Measurements from ENCODE around the gene TEX38.
"Not testable (repeated sequence)": the region's sequence is repeated elsewhere in the genome, so short reads cannot be mapped to it uniquely, and the experiment has no call there.

Gene TEX38

GRCh38 chr1:46645815-46646214 lies 25.8 kb upstream of the TEX38 start:
- TF ChIP-seq MAX (IDR thresholded peaks at IDR 0.05; ENCODE audit: low read depth, low read length) (no peak), POLR2A (IDR thresholded peaks at IDR 0.05; ENCODE audit: extremely low read depth, insufficient read length) (no peak), CTCF (IDR thresholded peaks at IDR 0.05; ENCODE audit: low read depth, low read length) (no peak), MYC (IDR thresholded peaks at IDR 0.05; ENCODE audit: low read depth, low read length) (no peak)

GRCh38 chr1:46646331-46646730 lies 25.3 kb upstream of the TEX38 start:
- TF ChIP-seq POLR2A (IDR thresholded peaks at IDR 0.05; ENCODE audit: extremely low read depth, insufficient read length) (no peak), MAX (IDR thresholded peaks at IDR 0.05; ENCODE audit: low read depth, low read length) (no peak), MYC (IDR thresholded peaks at IDR 0.05; ENCODE audit: low read depth, low read length) (no peak), CTCF (IDR thresholded peaks at IDR 0.05; ENCODE audit: low read depth, low read length) (no peak)
- no peak for DNase-seq (ENCODE audit: low read depth)
- no peak overlapping the region for H3K4me3 ChIP-seq (ENCODE audit: low read depth, low read length)

More at GRCh38 chr1:46645815-46646214, 25.8 kb upstream of the TEX38 start:
- no peak for DNase-seq (ENCODE audit: low read depth)
- H3K4me3 ChIP-seq (ENCODE audit: low read depth, low read length), result no peak overlapping the region

GRCh38 chr1:46646844-46647243 lies 24.8 kb upstream of the TEX38 start:
- DNase-seq (ENCODE audit: low read depth), result no peak
- TF ChIP-seq MAX (IDR thresholded peaks at IDR 0.05; ENCODE audit: low read depth, low read length) (no peak), POLR2A (IDR thresholded peaks at IDR 0.05; ENCODE audit: extremely low read depth, insufficient read length) (no peak), CTCF (IDR thresholded peaks at IDR 0.05; ENCODE audit: low read depth, low read length) (no peak), MYC (IDR thresholded peaks at IDR 0.05; ENCODE audit: low read depth, low read length) (no peak)
- no peak overlapping the region for H3K4me3 ChIP-seq (ENCODE audit: low read depth, low read length)

GRCh38 chr1:46647611-46648010 lies 24.0 kb upstream of the TEX38 start:
- DNase-seq (ENCODE audit: low read depth), result no peak
- TF ChIP-seq CTCF (IDR thresholded peaks at IDR 0.05; ENCODE audit: low read depth, low read length) (no peak), POLR2A (IDR thresholded peaks at IDR 0.05; ENCODE audit: extremely low read depth, insufficient read length) (no peak), MYC (IDR thresholded peaks at IDR 0.05; ENCODE audit: low read depth, low read length) (no peak), MAX (IDR thresholded peaks at IDR 0.05; ENCODE audit: low read depth, low read length) (no peak)
- H3K4me3 ChIP-seq (ENCODE audit: low read depth, low read length), result no peak overlapping the region

GRCh38 chr1:46649764-46650163 lies 21.9 kb upstream of the TEX38 start:
- TF ChIP-seq MAX (IDR thresholded peaks at IDR 0.05; ENCODE audit: low read depth, low read length), result no peak
- no peak for TF ChIP-seq CTCF (IDR thresholded peaks at IDR 0.05; ENCODE audit: low read depth, low read length)
- no peak for TF ChIP-seq POLR2A (IDR thresholded peaks at IDR 0.05; ENCODE audit: extremely low read depth, insufficient read length)
- no peak for TF ChIP-seq MYC (IDR thresholded peaks at IDR 0.05; ENCODE audit: low read depth, low read length)
- H3K4me3 ChIP-seq (ENCODE audit: low read depth, low read length), result no peak overlapping the region
- no peak for DNase-seq (ENCODE audit: low read depth)

GRCh38 chr1:46650491-46650890 lies 21.2 kb upstream of the TEX38 start:
- no peak for DNase-seq (ENCODE audit: low read depth)
- no peak overlapping the region for H3K4me3 ChIP-seq (ENCODE audit: low read depth, low read length)
- TF ChIP-seq POLR2A (IDR thresholded peaks at IDR 0.05; ENCODE audit: extremely low read depth, insufficient read length) (no peak), MYC (IDR thresholded peaks at IDR 0.05; ENCODE audit: low read depth, low read length) (no peak), CTCF (IDR thresholded peaks at IDR 0.05; ENCODE audit: low read depth, low read length) (no peak), MAX (IDR thresholded peaks at IDR 0.05; ENCODE audit: low read depth, low read length) (no peak)

GRCh38 chr1:46651152-46651551 lies 20.5 kb upstream of the TEX38 start:
- DNase-seq (ENCODE audit: low read depth); H3K4me3 ChIP-seq (ENCODE audit: low read depth, low read length): not testable (repeated sequence)
